Measurements from ENCODE around the gene ERMN. TPM values are rescaled to one million over a fixed set of nuclear protein-coding genes. Genes with fewer than 3 reads are reported as not detected.

The ERMN gene
- total RNA-seq, 1 donor from 2014 or later: 0.14 TPM

DNA sequence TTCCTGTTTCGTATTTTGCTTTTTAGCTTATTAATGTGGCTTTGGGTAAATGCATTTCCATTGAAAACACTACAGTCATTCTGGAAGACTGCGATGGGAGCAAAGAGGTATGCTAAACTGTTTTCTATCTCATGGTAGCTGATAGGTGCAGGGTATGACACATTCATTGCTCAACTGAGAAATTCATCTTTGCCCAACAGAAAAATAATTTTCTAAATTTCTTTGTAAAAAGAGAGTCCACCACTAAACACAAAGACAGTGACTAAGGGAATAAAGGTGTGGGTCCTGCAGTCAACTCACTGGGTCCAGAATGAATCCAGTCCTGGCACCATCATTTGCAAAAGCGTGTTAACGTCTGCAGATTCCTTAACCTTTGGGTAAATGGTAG lies 19.9 kb downstream of the ERMN start:
- Histone ChIP-seq H3K27me3 (ENCODE audit: insufficient read depth, low read length) (no peaks in the 10 kb centered on the region), H4K20me1 (ENCODE audit: insufficient read depth, low read length) (no peaks in the 10 kb centered on the region), H3K9me3 (ENCODE audit: insufficient read depth, low read depth, low read length) (no peaks in the 10 kb centered on the region), H3K36me3 (ENCODE audit: insufficient read depth, low read length) (no peaks in the 10 kb centered on the region), H3K4me2 (ENCODE audit: low read length) (no peak overlapping the region), H3K9ac (ENCODE audit: low read length) (no peak overlapping the region), H3K4me3 (ENCODE audit: insufficient read depth, low read depth, low read length) (no peak overlapping the region), H3K27ac (ENCODE audit: low read depth, low read length) (peak overlapping the region; percentile 49), H2AFZ (ENCODE audit: low read depth, low read length) (no peak overlapping the region), H3K79me2 (ENCODE audit: insufficient read depth, low read length) (no peaks in the 10 kb centered on the region), H3K4me1 (ENCODE audit: insufficient read depth, low read length) (peaks cover 16% of the 10 kb centered on the region)
- H3K36me3 Mint-ChIP-seq (ENCODE audit: low read depth, unreplicated experiment): no peaks in the 10 kb centered on the region
- no peak for TF ChIP-seq EZH2 (IDR thresholded peaks at IDR 0.05; ENCODE audit: insufficient read depth, low read length)
- no peak for FAIRE-seq
- H3K9me3 Mint-ChIP-seq (ENCODE audit: unreplicated experiment): no peaks in the 10 kb centered on the region
- no peak overlapping the region for H3K4me3 Mint-ChIP-seq (ENCODE audit: unreplicated experiment)
- H3K27ac Mint-ChIP-seq (ENCODE audit: unreplicated experiment): no peak overlapping the region
- no peak for DNase-seq (ENCODE audit: low read depth)
- H3K4me1 Mint-ChIP-seq (ENCODE audit: low read depth, unreplicated experiment): peaks cover 11% of the 10 kb centered on the region
- H3K27me3 Mint-ChIP-seq (ENCODE audit: low read depth, unreplicated experiment): no peaks in the 10 kb centered on the region

DNA sequence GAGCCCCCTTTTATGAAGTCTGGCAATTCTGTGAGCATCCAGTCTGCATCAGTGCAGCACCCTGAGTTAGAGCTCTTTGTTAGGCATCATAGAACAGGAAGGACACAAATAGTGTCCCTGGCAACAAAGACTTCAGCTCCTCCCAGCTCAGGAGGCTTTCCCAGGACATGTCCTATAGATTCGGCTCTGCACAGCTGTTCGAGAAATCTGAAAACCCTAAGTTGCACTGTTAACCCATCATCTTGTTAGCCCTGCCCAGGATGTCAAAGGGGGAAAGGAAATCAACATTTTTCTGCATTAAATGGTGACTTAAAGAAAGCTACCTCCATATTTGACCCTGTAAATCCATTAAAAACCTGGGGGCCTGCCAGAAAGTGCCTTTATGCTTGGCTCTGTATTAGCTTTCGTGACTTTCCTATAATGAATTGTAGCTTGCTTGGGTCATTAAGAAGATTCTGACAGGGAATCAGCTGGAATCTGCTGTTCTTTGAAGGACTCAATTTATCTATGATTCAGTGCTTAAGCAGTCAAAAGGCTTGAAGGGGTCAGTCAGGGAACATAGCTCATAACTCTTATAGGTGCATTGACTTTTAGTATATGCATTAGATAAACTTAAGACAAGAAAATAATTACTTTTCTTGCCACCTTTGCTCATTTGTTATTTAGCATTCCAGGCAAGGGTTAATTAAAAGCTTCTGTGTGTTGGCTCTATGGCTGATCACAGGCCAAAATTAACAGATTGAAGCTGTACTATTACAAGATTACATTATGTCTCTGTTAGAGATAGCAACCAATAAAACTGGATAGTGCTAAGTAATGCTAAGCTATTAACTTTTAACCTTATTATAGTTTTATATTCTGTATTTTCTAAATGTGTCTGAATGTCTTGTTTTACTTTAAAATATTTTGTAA lies 20.6 kb downstream of the ERMN start:
- Histone ChIP-seq H2AFZ (ENCODE audit: low read depth, low read length) (no peak overlapping the region), H4K20me1 (ENCODE audit: insufficient read depth, low read length) (no peaks in the 10 kb centered on the region), H3K27ac (ENCODE audit: low read depth, low read length) (peak overlapping the region; percentile 49), H3K4me1 (ENCODE audit: insufficient read depth, low read length) (peaks cover 16% of the 10 kb centered on the region), H3K4me3 (ENCODE audit: insufficient read depth, low read depth, low read length) (no peak overlapping the region), H3K79me2 (ENCODE audit: insufficient read depth, low read length) (no peaks in the 10 kb centered on the region), H3K36me3 (ENCODE audit: insufficient read depth, low read length) (no peaks in the 10 kb centered on the region), H3K27me3 (ENCODE audit: insufficient read depth, low read length) (no peaks in the 10 kb centered on the region), H3K9ac (ENCODE audit: low read length) (peak overlapping the region; percentile 34), H3K9me3 (ENCODE audit: insufficient read depth, low read depth, low read length) (no peaks in the 10 kb centered on the region), H3K4me2 (ENCODE audit: low read length) (peak overlapping the region; percentile 66)
- Mint-ChIP-seq H3K4me1 (ENCODE audit: low read depth, unreplicated experiment) (peaks cover 11% of the 10 kb centered on the region), H3K36me3 (ENCODE audit: low read depth, unreplicated experiment) (no peaks in the 10 kb centered on the region), H3K27ac (ENCODE audit: unreplicated experiment) (no peak overlapping the region), H3K27me3 (ENCODE audit: low read depth, unreplicated experiment) (no peaks in the 10 kb centered on the region), H3K9me3 (ENCODE audit: unreplicated experiment) (no peaks in the 10 kb centered on the region), H3K4me3 (ENCODE audit: unreplicated experiment) (no peak overlapping the region)
- no peak for FAIRE-seq
- peak; percentile 79 for DNase-seq (ENCODE audit: low read depth)
- TF ChIP-seq EZH2 (IDR thresholded peaks at IDR 0.05; ENCODE audit: insufficient read depth, low read length): no peak
- TF ChIP-seq, protein P1, sequence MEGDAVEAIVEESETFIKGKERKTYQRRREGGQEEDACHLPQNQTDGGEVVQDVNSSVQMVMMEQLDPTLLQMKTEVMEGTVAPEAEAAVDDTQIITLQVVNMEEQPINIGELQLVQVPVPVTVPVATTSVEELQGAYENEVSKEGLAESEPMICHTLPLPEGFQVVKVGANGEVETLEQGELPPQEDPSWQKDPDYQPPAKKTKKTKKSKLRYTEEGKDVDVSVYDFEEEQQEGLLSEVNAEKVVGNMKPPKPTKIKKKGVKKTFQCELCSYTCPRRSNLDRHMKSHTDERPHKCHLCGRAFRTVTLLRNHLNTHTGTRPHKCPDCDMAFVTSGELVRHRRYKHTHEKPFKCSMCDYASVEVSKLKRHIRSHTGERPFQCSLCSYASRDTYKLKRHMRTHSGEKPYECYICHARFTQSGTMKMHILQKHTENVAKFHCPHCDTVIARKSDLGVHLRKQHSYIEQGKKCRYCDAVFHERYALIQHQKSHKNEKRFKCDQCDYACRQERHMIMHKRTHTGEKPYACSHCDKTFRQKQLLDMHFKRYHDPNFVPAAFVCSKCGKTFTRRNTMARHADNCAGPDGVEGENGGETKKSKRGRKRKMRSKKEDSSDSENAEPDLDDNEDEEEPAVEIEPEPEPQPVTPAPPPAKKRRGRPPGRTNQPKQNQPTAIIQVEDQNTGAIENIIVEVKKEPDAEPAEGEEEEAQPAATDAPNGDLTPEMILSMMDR (IDR thresholded peaks at IDR 0.05; ENCODE audit: insufficient read depth, low read depth, low read length): no peak

DNA sequence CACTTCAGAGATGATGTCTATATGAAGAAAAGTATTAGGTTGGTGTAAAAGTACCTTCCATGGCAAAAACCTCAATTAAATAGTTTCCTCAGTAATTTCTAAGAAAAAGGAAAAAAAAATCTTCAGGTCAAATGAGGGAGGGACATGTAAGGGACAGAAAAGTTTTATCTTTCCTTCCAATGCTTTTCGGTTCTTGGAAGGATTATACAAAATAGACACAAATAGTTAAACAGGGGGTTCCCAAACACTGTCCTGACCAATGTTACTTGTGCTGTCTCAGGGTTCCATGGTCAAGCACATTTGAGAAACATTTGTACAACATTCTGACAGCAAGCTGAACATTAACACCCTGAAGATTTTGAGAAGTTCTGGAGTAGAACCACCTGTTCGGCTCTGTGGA lies 22.0 kb downstream of the ERMN start:
- FAIRE-seq: no peak
- H3K79me2 ChIP-seq (ENCODE audit: insufficient read depth, low read length): no peaks in the 10 kb centered on the region
- peaks cover 16% of the 10 kb centered on the region for H3K4me1 ChIP-seq (ENCODE audit: insufficient read depth, low read length)
- no peaks in the 10 kb centered on the region for H3K9me3 Mint-ChIP-seq (ENCODE audit: unreplicated experiment)
- no peaks in the 10 kb centered on the region for H3K27me3 ChIP-seq (ENCODE audit: insufficient read depth, low read length)
- no peak overlapping the region for H2AFZ ChIP-seq (ENCODE audit: low read depth, low read length)
- no peak for DNase-seq (ENCODE audit: low read depth)
- TF ChIP-seq, protein P1 (IDR thresholded peaks at IDR 0.05; ENCODE audit: insufficient read depth, low read depth, low read length): no peak
- no peak for TF ChIP-seq EZH2 (IDR thresholded peaks at IDR 0.05; ENCODE audit: insufficient read depth, low read length)
- H3K9me3 ChIP-seq (ENCODE audit: insufficient read depth, low read depth, low read length): no peaks in the 10 kb centered on the region
- H3K4me2 ChIP-seq (ENCODE audit: low read length): no peak overlapping the region
- H3K4me3 ChIP-seq (ENCODE audit: insufficient read depth, low read depth, low read length): no peak overlapping the region
- no peaks in the 10 kb centered on the region for H4K20me1 ChIP-seq (ENCODE audit: insufficient read depth, low read length)
- no peaks in the 10 kb centered on the region for H3K36me3 ChIP-seq (ENCODE audit: insufficient read depth, low read length)
- H3K27ac ChIP-seq (ENCODE audit: low read depth, low read length): no peak overlapping the region
- peaks cover 11% of the 10 kb centered on the region for H3K4me1 Mint-ChIP-seq (ENCODE audit: low read depth, unreplicated experiment)
- no peaks in the 10 kb centered on the region for H3K36me3 Mint-ChIP-seq (ENCODE audit: low read depth, unreplicated experiment)
- peaks cover under 1% of the 10 kb centered on the region for H3K27me3 Mint-ChIP-seq (ENCODE audit: low read depth, unreplicated experiment)
- no peak overlapping the region for H3K4me3 Mint-ChIP-seq (ENCODE audit: unreplicated experiment)
- H3K9ac ChIP-seq (ENCODE audit: low read length): no peak overlapping the region
- no peak overlapping the region for H3K27ac Mint-ChIP-seq (ENCODE audit: unreplicated experiment)

Data from astrocyte (in vitro differentiated cells and primary cell).